ENCODE results near the gene KIR3DL3. TPM values are rescaled to one million over a fixed set of nuclear protein-coding genes. Genes with fewer than 3 reads are reported as not detected.
"Not testable (repeated sequence)": the region's sequence is repeated elsewhere in the genome, so short reads cannot be mapped to it uniquely, and the experiment has no call there.

Gene KIR3DL3
- polyA plus RNA-seq (ENCODE audit: insufficient read length in 4 of 4) = not detected

DNA sequence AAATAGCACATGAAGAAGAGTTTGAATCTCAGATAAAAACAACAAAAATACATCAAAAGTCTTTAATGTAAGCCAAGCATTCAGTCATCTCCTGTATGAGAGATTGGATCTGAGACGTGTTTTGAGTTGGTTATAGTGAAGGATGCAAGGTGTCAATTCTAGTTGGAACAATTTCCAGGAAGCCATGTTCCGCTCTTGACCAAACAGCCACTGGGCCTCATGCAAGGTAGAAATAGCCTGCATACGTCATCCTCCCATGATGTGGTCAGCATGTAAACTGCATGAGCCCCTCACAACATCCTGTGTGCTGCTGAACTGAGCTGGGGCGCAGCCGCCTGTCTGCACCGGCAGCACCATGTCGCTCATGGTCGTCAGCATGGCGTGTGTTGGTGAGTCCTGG is at the start of gene KIR3DL3:
Gene KIR3DL3, plus strand, starts transcription at position 301 of the 400 bp plus-strand sequence. Its CDS starts 55 bp downstream, at position 356.
- no peak for DNase-seq (ENCODE audit: low read depth in 4 of 4, low spot score in 3 of 4)

GRCh38 chr19:54676210-54676834 is 47.9 kb upstream of the KIR3DL3 start:
- peak in 3 of 4 donors; percentile 12 to 18 (median 16) for DNase-seq (ENCODE audit: low read depth in 4 of 4, low spot score in 3 of 4)

DNA sequence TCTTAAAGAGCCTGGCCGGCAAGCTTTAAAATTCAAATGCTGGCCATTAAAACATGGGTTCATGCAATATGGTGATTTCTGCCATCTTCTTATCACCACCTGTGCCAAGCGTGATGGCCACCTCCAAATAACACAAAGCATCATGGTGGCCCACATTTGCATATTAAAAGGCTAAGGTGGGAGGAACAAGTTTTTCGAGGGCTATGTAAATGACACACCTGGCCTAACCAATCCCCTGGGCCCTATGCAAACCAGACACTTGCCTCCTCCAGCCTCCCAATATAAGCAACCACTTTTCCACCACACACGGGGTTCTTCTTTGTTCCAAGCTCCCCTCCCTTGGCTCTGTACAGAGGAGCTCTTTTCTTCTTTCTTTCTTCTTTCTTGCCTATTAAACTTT is 47.0 kb upstream of the KIR3DL3 start:
- DNase-seq (ENCODE audit: low read depth in 4 of 4, low spot score in 3 of 4) = no peak

DNA sequence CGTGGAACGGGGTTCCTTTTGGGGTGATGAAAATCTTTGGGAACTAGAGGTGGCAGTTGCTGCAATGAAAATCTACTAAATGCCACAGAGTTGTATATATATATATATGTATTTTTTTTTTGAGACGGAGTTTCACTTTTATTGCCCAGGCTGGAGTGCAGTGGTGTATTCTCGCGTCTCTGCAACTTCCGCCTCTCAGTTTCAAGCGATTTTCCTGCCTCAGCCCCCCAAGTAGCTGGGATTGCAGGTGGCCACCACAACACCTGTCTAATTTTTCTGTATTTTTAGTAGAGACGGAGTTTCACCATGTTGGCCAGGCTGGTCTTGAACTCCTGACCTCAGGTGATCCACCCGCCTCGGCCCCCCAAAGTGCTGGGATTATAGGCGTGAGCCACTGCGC is 42.6 kb upstream of the KIR3DL3 start:
- not testable (repeated sequence) for DNase-seq (ENCODE audit: low read depth in 4 of 4, low spot score in 3 of 4)

DNA sequence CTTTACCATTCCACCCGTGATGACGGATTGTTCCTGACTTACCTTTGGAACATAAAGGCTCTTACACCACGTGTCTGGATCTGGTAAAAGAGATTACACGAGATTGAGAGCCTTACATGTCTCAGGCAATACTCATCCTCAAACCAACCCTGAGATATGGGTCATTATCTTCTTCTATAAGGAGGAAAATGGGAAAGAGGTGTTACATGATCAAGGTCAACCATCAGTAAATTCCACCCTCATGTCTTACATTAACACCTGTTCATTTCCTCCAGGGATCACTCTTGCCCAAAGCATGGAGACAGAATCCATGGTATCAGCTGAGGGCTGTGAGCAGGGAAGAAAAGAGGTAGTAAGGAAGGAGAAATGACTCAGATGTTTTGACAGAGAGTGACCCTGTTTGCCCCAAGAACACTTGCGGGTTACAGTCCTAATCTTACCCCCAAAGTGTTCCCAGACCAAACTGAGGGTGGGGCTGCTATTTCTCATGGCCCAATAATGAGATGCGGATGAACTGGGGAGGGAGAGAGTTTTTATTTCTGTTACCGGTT is 41.9 kb upstream of the KIR3DL3 start:
- no peak for DNase-seq (ENCODE audit: low read depth in 4 of 4, low spot score in 3 of 4)

DNA sequence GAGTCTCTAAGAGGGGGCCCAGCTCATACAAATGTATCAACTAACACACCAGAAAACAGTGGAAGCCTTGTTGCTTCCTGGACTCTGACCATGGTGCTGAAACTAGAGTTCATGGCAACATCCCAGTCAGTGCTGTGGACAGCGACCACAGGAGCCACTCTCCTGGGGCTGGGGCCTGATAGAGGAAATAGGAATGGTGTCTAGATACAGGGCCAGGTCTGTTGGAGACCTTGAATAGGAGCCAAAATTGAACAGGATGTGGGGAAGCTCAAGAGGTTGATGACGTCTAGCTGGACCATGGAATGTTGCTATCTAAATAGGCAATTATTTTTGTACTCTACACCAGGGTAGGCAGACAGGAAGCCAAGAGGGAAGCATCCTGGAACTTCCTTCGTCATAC is 39.7 kb upstream of the KIR3DL3 start:
- DNase-seq (ENCODE audit: low read depth in 4 of 4, low spot score in 3 of 4) = peak; percentile 47 to 63 (median 60)

DNA sequence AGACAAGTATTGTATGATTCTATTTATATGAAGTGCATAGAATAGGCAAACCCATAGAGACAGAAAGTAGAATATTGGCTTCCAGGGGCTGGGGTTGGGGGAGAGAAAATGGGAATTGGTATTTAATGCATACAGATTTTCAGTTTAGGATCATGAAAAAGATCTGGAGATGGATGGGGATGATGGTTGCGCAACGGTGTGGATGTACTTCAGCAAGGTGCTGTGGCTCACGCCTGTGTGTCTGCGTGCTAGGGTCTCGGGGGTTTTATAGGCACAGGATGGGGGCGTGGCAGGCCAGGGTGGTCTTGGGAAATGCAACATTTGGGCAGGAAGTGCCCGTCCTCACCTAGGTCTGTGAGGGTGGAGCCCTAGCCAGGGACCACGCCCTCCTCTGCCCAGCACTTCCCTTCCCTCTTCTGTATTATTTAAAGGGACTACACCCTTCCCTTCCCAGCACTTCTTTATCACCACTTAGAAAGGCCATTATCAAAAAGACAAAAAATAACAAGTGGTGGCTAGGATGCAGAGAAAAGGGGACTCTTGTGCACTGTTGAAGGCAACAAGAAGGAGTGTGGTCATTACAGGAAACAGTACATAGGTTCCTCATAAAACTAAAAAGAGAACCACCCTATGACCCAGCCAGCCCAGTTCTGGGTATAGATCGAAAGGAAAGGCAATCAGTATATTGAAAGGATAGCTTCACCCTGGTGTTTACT is 32.5 kb upstream of the KIR3DL3 start:
- no peak for DNase-seq (ENCODE audit: low read depth in 4 of 4, low spot score in 3 of 4)

DNA sequence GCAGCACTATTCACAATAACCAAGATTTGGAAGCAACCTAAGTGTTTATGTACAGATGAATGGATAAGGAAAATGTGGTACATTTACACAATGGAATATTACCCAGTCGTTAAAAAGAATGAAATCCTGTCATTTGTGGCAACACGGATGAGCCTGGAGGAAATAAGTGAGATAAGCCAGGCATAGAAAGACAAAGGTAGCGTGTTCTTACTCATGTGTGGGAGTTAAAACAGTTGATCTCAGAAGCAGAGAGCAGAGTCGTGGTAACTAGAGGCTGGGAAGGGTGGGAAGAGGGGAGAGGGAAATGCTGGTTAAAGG is 32.0 kb upstream of the KIR3DL3 start:
- no peak for DNase-seq (ENCODE audit: low read depth in 4 of 4, low spot score in 3 of 4)

- DNase-seq (ENCODE audit: low read depth in 4 of 4, low spot score in 3 of 4) = no peak
Measured at GRCh38 chr19:54694648-54695047, 29.6 kb upstream of the KIR3DL3 start.

DNA sequence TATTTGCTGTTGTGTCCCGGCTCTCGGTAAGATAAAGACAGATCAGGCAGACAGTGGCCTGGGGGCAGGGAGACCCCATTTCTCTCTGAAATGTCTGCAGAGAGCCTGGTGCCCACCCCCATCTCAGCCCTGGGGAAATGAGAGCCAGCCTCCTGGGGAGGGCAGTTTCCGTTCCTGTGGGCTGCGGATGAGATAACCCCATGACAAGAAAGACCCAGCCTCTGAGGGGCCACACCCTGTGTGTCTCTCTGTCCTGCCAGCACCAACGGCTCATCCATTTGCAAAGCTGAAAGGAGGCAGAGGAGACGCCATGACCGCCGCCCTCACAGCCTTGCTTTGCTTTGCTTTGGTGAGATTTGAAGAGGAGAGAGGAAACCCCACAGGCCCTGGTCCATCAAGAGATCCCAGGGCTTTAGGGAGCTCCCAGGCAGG is 28.1 kb upstream of the KIR3DL3 start:
- DNase-seq (ENCODE audit: low read depth in 4 of 4, low spot score in 3 of 4) = no peak

GRCh38 chr19:54696766-54697165 is 27.5 kb upstream of the KIR3DL3 start:
- no peak for DNase-seq (ENCODE audit: low read depth in 4 of 4, low spot score in 3 of 4)

GRCh38 chr19:54697716-54698115 is 26.5 kb upstream of the KIR3DL3 start:
- not testable (repeated sequence) for DNase-seq (ENCODE audit: low read depth in 4 of 4, low spot score in 3 of 4)

GRCh38 chr19:54704928-54705327 is 19.3 kb upstream of the KIR3DL3 start:
- DNase-seq (ENCODE audit: low read depth in 4 of 4, low spot score in 3 of 4) = no peak

DNA sequence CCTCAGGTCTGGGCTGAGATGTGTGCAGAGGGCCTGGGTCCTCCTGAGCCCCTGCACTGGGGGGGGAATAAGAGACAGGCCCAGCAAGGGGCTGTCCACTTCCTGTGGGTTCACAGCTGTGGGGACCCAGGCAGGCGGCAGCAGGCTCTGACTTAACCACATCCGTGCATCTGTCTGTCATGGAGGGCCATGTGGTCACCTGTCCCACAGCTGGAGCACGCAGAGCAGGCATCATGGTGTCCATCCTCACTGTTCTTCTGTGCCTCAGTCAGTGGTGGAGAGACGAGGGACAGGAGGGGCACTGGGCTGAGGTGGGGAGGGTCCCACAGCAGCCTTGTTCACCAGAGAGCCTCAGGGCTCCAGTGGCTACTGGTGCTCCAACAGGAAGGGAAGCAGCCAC is 16.3 kb upstream of the KIR3DL3 start:
- no peak for DNase-seq (ENCODE audit: low read depth in 4 of 4, low spot score in 3 of 4)

- no peak for DNase-seq (ENCODE audit: low read depth in 4 of 4, low spot score in 3 of 4)
Measured at GRCh38 chr19:54708781-54709180, 15.5 kb upstream of the KIR3DL3 start.

DNA sequence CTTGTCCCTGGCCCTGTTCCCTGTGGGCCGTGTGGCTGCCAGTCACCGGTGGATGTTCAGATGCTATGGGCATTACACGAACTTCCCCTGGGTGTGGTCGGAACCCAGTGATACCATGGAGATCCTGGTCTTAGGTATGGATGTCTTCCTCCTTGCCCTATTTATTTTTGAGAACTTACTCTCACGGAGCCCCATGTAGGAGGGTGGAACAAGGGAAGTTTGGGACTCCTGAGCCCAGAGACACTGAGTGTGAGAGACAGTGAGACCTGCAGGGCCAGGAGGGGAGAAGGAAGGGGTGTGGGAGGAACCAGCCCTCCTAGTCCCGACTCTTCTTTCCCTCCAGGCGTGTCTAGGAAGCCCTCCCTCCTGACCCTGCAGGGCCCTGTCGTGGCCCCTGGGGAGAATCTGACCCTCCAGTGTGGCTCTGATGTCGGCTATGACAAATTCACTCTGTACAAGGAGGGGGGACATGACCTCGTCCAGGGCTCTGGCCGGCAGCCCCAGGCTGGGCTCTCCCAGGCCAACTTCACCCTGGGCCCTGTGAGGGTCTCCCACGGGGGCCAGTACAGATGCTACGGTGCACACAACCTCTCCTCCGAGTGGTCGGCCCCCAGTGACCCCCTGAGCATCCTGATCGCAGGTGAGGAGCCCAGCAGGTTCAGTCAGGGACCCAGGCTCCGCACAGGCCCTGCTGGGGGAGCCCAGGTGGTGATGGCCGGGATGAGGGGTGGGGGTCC is 14.9 kb upstream of the KIR3DL3 start:
- no peak for DNase-seq (ENCODE audit: low read depth in 4 of 4, low spot score in 3 of 4)

- not testable (repeated sequence) for DNase-seq (ENCODE audit: low read depth in 4 of 4, low spot score in 3 of 4)
Measured at GRCh38 chr19:54709956-54710355, 14.3 kb upstream of the KIR3DL3 start.

- DNase-seq (ENCODE audit: low read depth in 4 of 4, low spot score in 3 of 4) = no peak
Measured at GRCh38 chr19:54724644-54725043, 402 bp downstream of the KIR3DL3 start.

DNA sequence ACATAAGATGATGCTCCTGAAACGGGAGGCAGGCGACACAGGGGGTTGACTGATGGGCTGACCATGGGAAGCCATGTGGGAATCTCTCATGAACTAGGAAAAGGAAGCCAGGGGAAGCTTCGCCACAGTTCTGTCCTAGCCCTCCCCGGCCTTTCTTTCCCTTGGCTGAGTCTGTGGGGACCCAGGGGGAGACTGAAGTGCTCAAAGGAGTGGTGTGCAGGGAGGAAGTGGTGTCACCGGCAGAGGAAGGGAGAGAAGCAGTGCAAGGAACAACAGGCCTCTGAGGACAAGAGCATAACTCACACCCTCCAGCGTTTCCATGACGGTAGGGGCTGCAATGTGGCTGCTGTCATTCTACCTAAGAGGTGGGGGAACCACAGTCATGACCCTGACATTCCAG is 1.1 kb downstream of the KIR3DL3 start:
- DNase-seq (ENCODE audit: low read depth in 4 of 4, low spot score in 3 of 4) = no peak

GRCh38 chr19:54727562-54727961 is 3.3 kb downstream of the KIR3DL3 start:
- DNase-seq (ENCODE audit: low read depth in 4 of 4, low spot score in 3 of 4) = no peak

DNA sequence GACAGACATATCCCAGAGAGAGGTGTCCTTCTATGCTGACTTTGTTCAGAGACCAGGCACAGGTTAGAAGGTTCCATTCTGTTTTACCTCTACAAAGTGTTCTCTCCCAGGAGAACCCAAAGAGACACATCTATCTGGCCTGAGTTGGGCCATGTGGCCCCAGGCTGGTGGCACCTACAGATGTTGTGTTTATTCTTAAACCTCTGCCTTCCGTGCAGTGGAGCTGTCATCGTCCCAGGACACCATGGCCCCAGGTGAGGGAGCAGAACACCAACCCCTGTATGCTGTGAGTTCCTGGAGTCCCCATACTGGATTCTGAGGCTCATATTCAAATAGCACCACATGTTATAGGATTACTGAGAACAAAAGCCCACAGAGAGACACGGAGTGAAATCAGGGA is 3.9 kb downstream of the KIR3DL3 start:
- no peak for DNase-seq (ENCODE audit: low read depth in 4 of 4, low spot score in 3 of 4)
